ENCODE measurements around the gene DNER.

Gene DNER

GRCh38 chr2:229335877-229336346 is 378.4 kb downstream of the DNER start:
- H3K4me3 ChIP-seq (ENCODE audit: low read depth, low read length) = no peak overlapping the region
- no peak for TF ChIP-seq CTCF (IDR thresholded peaks at IDR 0.05; ENCODE audit: low read depth, low read length)

GRCh38 chr2:229335330-229335729 is 379.0 kb downstream of the DNER start:
- no peak overlapping the region for H3K4me3 ChIP-seq (ENCODE audit: low read depth, low read length)
- no peak for TF ChIP-seq CTCF (IDR thresholded peaks at IDR 0.05; ENCODE audit: low read depth, low read length)

- no peak overlapping the region for H3K4me3 ChIP-seq (ENCODE audit: low read depth, low read length)
- no peak for TF ChIP-seq CTCF (IDR thresholded peaks at IDR 0.05; ENCODE audit: low read depth, low read length)
Measured at GRCh38 chr2:229330952-229331351, 383.4 kb downstream of the DNER start.

GRCh38 chr2:229319558-229319957 is 394.8 kb downstream of the DNER start:
- H3K4me3 ChIP-seq (ENCODE audit: low read depth, low read length) = no peak overlapping the region
- no peak for TF ChIP-seq CTCF (IDR thresholded peaks at IDR 0.05; ENCODE audit: low read depth, low read length)

- H3K4me3 ChIP-seq (ENCODE audit: low read depth, low read length) = no peak overlapping the region
- no peak for TF ChIP-seq CTCF (IDR thresholded peaks at IDR 0.05; ENCODE audit: low read depth, low read length)
Measured at GRCh38 chr2:229314117-229314516, 400.2 kb downstream of the DNER start.

GRCh38 chr2:229313591-229313990 is 400.8 kb downstream of the DNER start:
- no peak overlapping the region for H3K4me3 ChIP-seq (ENCODE audit: low read depth, low read length)
- TF ChIP-seq CTCF (IDR thresholded peaks at IDR 0.05; ENCODE audit: low read depth, low read length) = no peak

Measured in WI38 (cell line).